Measurements from ENCODE around the gene HAGHL.
A peak's percentile ranks its signal among the peaks of the same experiment; 100 is the strongest.

HAGHL gene

DNA sequence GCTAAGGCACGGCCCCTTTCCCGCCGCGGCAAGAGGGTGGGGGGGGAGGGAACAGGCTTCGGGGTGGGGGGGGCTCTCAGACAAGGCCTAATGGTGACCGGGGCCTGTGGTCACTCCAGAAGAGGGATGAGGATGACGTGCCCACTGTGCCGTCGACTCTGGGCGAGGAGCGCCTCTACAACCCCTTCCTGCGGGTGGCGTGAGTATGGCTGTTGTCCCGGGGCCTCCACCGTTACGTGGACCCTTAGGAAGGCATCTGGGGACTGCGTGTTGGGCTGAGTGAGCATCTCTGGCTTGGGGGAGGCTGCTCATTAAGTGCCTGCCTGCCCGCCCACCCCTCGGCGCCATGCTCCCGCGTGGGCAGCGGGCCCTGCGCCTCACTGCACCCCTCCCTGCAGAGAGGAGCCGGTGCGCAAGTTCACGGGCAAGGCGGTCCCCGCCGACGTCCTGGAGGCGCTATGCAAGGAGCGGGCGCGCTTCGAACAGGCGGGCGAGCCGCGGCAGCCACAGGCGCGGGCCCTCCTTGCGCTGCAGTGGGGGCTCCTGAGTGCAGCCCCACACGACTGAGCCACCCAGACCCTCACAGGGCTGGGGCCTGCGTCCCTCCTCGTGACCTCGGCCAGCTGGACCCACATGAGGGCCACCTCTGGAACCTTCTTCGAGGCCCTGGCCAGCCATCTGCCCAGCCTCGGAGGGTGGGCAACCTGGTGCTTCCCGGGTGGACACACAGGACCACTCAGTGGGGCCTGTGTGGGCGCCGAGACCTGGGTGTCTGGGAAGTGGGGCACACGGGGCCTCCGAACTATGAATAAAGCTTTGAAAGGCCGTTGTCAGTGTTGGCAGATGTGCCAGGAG, 2.2 kb downstream of the HAGHL start:
- peak overlapping the region in 1 of 2 donors; percentile 45 for H3K4me3 ChIP-seq (replicated peaks in 1 of 2; ENCODE audit: low read depth in 2 of 2, low read length in 2 of 2)
- no peak for DNase-seq (ENCODE audit: low read depth in 2 of 2)
- TF ChIP-seq, protein P1, sequence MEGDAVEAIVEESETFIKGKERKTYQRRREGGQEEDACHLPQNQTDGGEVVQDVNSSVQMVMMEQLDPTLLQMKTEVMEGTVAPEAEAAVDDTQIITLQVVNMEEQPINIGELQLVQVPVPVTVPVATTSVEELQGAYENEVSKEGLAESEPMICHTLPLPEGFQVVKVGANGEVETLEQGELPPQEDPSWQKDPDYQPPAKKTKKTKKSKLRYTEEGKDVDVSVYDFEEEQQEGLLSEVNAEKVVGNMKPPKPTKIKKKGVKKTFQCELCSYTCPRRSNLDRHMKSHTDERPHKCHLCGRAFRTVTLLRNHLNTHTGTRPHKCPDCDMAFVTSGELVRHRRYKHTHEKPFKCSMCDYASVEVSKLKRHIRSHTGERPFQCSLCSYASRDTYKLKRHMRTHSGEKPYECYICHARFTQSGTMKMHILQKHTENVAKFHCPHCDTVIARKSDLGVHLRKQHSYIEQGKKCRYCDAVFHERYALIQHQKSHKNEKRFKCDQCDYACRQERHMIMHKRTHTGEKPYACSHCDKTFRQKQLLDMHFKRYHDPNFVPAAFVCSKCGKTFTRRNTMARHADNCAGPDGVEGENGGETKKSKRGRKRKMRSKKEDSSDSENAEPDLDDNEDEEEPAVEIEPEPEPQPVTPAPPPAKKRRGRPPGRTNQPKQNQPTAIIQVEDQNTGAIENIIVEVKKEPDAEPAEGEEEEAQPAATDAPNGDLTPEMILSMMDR (IDR thresholded peaks at IDR 0.05; ENCODE audit: low read depth, low read length): no peak

DNA sequence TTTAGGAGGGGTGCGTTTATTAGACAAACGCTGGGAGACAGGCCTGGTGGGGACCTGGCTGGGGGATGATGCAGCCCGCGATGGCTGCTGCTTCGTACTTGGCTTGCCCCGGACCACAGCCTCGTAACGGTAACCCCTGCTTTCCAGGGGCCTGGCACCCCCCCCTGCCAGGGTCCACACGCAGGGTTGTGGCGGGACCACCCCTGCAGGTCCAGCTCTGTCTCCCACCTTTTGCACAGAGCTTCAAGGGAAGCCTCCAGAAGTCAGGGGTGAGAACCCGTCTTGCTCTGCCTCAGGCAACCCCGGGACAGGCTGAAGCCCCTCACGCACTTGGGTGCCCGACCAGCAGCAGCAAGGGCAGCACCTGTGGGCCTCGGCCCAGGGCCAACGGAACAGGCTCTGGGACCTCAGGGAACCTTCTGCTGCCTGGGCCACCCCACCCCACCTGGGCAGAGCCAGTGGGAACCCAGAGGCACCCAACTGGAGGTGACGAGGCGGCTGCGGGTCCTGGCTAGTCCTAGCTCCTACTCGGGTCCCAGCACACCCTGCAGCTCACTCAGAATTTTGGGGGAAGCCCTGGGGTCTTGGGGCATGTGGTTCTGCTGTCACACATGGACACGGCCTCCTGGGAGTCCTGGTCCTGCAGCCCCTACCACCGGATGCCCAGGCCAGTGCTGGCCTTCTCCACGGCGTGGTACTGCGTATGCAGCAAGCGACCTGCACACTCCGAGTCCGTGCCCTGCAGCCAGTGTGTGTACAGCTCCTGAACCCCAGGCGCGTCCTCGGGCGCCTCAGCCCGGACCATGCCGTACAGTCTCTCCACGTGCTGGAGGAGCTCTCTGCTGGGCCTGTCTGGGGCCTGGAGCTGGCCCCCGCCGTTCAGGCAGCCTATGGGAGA, 3.1 kb downstream of the HAGHL start:
- DNase-seq (ENCODE audit: low read depth in 2 of 2): no peak
- TF ChIP-seq, protein P1 (IDR thresholded peaks at IDR 0.05; ENCODE audit: low read depth, low read length): no peak
- no peak overlapping the region for H3K4me3 ChIP-seq (replicated peaks in 1 of 2; ENCODE audit: low read depth in 2 of 2, low read length in 2 of 2)

DNA sequence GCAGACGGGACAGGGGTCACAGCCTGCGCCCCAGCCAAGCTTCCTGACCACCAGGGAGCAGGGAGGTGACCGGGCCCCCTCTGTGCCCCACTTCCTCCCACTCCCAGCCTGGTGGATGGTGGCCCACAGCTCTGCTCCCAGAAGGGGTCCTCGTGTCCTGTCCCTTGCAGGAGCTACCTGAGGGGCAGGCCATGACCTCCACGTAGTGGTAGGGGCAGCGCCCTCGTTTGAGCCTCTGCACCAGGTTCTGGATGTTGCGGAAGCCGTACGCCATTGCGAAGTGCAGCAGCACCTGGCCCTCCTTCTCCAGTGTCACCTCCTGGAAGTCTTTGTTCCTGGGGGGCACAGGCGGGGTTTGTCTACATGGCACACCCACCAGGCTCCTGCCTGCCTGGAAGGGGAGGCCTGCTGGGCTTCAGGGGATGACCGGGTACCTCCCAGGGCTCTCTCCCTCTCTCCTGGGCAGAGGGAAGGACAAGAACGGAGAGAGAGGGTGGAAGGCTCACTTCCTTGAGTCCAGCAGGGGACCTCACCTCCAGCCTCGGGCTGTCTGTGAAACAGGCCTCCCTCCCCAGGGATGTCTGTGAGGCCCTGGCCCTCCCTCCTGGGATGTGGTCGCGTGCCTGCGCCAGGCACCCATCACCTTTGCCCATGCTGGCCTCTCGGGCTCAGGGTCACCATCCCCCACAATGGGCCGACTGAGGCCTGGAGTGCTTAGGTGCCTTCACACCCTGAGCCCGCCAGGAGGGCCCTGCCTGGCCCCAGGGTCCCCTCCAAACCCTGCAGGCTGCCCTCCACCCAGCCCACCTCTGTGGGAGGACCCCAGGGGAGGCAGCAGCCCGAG, 4.0 kb downstream of the HAGHL start:
- TF ChIP-seq, protein P1 (IDR thresholded peaks at IDR 0.05; ENCODE audit: low read depth, low read length): no peak
- DNase-seq (ENCODE audit: low read depth in 2 of 2): no peak
- H3K4me3 ChIP-seq (replicated peaks in 1 of 2; ENCODE audit: low read depth in 2 of 2, low read length in 2 of 2): no peak overlapping the region

DNA sequence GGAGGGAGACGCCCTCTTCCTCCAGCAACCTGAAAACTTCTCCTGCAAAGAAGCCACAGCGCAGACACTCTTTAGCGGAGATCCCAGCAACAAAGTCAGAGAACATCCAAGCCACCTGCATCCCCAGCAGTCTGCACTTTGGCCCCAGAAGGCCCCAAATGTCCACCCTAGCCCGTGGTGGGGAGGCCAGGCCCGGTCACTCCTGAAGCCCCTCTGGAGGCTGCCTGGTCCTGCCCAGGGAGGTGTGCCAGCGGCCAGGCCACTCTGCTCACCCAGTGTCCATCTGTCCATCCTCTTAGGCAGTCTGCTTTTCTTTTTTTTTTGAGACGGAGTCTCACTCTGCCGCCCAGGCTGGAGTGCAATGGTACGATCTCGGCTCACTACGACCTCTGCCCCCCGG, 5.4 kb downstream of the HAGHL start:
- H3K4me3 ChIP-seq (replicated peaks in 1 of 2; ENCODE audit: low read depth in 2 of 2, low read length in 2 of 2): no peak overlapping the region
- TF ChIP-seq, protein P1 (IDR thresholded peaks at IDR 0.05; ENCODE audit: low read depth, low read length): no peak
- DNase-seq (ENCODE audit: low read depth in 2 of 2): no peak

DNA sequence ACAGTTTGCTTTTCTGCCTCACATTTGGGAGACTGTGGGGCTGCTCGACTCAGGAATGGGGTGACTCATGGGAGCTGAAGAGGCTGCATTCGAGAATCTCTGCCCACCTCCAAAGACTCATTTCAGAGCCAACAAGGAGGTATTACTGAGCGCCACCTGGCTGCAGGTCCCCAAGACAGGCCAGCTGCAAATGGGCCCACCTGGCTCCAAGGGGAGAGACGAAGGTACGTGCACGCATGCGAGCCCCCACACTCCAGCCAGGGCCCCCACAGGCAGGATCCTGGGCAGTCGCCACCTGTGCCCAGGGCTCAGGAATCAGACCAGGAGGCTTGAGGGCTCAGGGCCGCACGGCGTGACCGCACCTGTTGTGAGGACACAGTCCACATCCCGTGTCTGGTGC, 6.0 kb downstream of the HAGHL start:
- no peak for DNase-seq (ENCODE audit: low read depth in 2 of 2)
- H3K4me3 ChIP-seq (replicated peaks in 1 of 2; ENCODE audit: low read depth in 2 of 2, low read length in 2 of 2): no peak overlapping the region
- TF ChIP-seq, protein P1 (IDR thresholded peaks at IDR 0.05; ENCODE audit: low read depth, low read length): no peak

All from cardiac fibroblast (primary cell).